Activated CD8-positive, alpha-beta T cell treated with anti-CD3 and anti-CD28 coated beads, Interleukin-2, amount 10 ng/mL, durations not matched to agents 7 days and 5 days (primary cell): Measurements from ENCODE around the gene ATP10A. TPM values are rescaled to one million over a fixed set of nuclear protein-coding genes. Genes with fewer than 3 reads are reported as not detected.
A peak's percentile ranks its signal among the peaks of the same experiment; 100 is the strongest.

Experiments used
- ATAC-seq: fragments of 150-1000 bp; cut with Tn5 transposase; one replicate; pipeline ENCODE4 v1.10.0; 2021; ENCODE audit warnings: moderate library complexity
- CTCF ChIA-PET: fragments of 350-600 bp; sonication (Branson Sonifier 250); formaldehyde crosslinking; loops from one replicate; lab custom pipeline; 2021; ENCODE audit warnings: antibody characterized with exemption; lab: Charles Lee
- POLR2A ChIA-PET: fragments of 350-600 bp; sonication (Branson Sonifier 250); formaldehyde crosslinking; loops from one replicate; lab custom pipeline; 2021; ENCODE audit warnings: antibody characterized with exemption; lab: Charles Lee
- DNase-seq: peaks from one replicate; pipeline ENCODE4 v3.0.0-alpha.2; 2020
- H3K27ac Mint-ChIP-seq: one replicate; pipeline ENCODE4 v1.8.0; 2021; ENCODE audit warnings: mild to moderate bottlenecking, mixed read lengths
- H3K27me3 Mint-ChIP-seq: one replicate; pipeline ENCODE4 v1.8.0; 2021; ENCODE audit warnings: low read depth, mixed read lengths
- H3K36me3 Mint-ChIP-seq: one replicate; pipeline ENCODE4 v1.8.0; 2021; ENCODE audit warnings: low read depth, mixed read lengths
- H3K4me1 Mint-ChIP-seq: one replicate; pipeline ENCODE4 v1.8.0; 2021; ENCODE audit warnings: low read depth, mixed read lengths
- H3K4me3 Mint-ChIP-seq: one replicate; pipeline ENCODE4 v1.8.0; 2021; ENCODE audit warnings: mild to moderate bottlenecking, mixed read lengths
- H3K9me3 Mint-ChIP-seq: one replicate; pipeline ENCODE4 v1.8.0; 2022; ENCODE audit warnings: mixed read lengths; ENCODE audit not compliant: insufficient read depth
- total RNA-seq, 2 experiments: library from RNA; stranded (reverse); gene quantifications; one replicate each; pipeline ENCODE4 v1.2.3, GENCODE V29; 2021

ATP10A gene
- total RNA-seq, 2 experiments from 2014 or later, result 53.8 to 58.9 TPM

GRCh38 chr15:25717457-25718168 is 145.5 kb downstream of the ATP10A start:
- POLR2A ChIA-PET, result no interaction called here
- Mint-ChIP-seq H3K4me3 (no peak overlapping the region), H3K27ac (no peak overlapping the region), H3K4me1 (no peaks in the 10 kb centered on the region), H3K27me3 (no peaks in the 10 kb centered on the region), H3K36me3 (peaks cover 34% of the 10 kb centered on the region), H3K9me3 (no peaks in the 10 kb centered on the region)
- CTCF ChIA-PET, result no interaction called here
- DNase-seq (no peak), ATAC-seq (no peak)

- no peaks in the 10 kb centered on the region for H3K4me1 Mint-ChIP-seq
- no peaks in the 10 kb centered on the region for H3K9me3 Mint-ChIP-seq
- DNase-seq (no peak), ATAC-seq (no peak)
- no peak overlapping the region for H3K27ac Mint-ChIP-seq
- POLR2A ChIA-PET, result no interaction called here
- peaks cover 35% of the 10 kb centered on the region for H3K36me3 Mint-ChIP-seq
- no peaks in the 10 kb centered on the region for H3K27me3 Mint-ChIP-seq
- CTCF ChIA-PET, result no interaction called here
- H3K4me3 Mint-ChIP-seq, result no peak overlapping the region
Observed at GRCh38 chr15:25717127-25717456, 146.0 kb downstream of the ATP10A start.

- no peak for ATAC-seq
- Mint-ChIP-seq H3K27ac (no peak overlapping the region), H3K4me1 (no peaks in the 10 kb centered on the region), H3K27me3 (no peaks in the 10 kb centered on the region), H3K4me3 (no peak overlapping the region), H3K36me3 (peaks cover 33% of the 10 kb centered on the region), H3K9me3 (no peaks in the 10 kb centered on the region)
- DNase-seq, result no peak
- ChIA-PET POLR2A (no interaction called here), CTCF (no interaction called here)
Observed at GRCh38 chr15:25716414-25717126, 146.6 kb downstream of the ATP10A start.

DNA sequence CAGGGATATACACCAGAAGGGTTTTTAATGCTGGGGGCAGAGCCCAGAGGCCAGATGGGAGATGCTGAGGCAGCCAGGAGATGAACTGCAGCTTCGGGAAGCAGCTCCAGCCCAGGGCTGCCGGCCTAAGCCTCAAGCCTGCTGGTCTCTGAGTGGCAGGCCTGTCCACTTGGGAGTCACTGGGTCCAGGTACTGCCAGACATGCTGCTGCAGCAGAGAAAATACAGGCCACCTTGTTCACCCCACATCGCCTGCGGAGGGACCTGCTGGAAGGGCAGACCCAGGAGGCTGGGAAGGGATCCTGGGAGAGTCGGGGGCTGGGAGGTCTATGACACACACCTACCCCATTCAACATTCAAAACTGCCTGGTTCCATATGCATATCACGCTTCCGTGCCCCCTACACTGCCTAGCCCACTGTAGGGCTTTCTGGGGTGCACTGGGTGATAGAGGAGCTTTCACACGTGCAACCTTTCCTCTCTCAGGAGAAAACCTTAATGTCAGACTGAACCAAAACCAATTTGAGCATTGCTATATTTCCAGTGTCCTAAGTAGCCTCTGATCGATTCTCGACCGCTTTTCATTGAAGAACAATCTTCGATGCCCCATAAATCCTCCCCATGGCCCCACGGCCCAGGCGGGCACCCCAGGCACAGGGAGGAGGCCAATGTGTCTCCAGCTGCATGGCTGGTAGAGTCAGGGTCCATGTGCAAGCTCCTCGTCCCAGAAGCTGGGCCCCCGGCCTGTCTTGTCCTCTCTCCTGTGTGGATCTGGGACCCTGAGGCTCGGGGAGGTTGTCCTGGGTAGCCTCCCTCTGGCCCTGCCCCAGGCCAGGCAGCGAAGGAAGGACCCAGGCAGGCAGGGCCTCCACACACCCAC is 147.4 kb downstream of the ATP10A start:
- Mint-ChIP-seq H3K27me3 (no peaks in the 10 kb centered on the region), H3K4me1 (no peaks in the 10 kb centered on the region), H3K27ac (no peak overlapping the region), H3K4me3 (no peak overlapping the region), H3K9me3 (no peaks in the 10 kb centered on the region), H3K36me3 (peaks cover 30% of the 10 kb centered on the region)
- no peak for DNase-seq
- POLR2A ChIA-PET, result no interaction called here
- CTCF ChIA-PET, result no interaction called here
- ATAC-seq, result no peak

- Mint-ChIP-seq H3K9me3 (no peaks in the 10 kb centered on the region), H3K4me3 (no peak overlapping the region), H3K27me3 (no peaks in the 10 kb centered on the region), H3K4me1 (no peaks in the 10 kb centered on the region), H3K36me3 (peaks cover 24% of the 10 kb centered on the region), H3K27ac (no peak overlapping the region)
- ChIA-PET CTCF (no interaction called here), POLR2A (no interaction called here)
- no peak for ATAC-seq
- DNase-seq, result no peak
Observed at GRCh38 chr15:25714538-25714840, 148.6 kb downstream of the ATP10A start.

DNA sequence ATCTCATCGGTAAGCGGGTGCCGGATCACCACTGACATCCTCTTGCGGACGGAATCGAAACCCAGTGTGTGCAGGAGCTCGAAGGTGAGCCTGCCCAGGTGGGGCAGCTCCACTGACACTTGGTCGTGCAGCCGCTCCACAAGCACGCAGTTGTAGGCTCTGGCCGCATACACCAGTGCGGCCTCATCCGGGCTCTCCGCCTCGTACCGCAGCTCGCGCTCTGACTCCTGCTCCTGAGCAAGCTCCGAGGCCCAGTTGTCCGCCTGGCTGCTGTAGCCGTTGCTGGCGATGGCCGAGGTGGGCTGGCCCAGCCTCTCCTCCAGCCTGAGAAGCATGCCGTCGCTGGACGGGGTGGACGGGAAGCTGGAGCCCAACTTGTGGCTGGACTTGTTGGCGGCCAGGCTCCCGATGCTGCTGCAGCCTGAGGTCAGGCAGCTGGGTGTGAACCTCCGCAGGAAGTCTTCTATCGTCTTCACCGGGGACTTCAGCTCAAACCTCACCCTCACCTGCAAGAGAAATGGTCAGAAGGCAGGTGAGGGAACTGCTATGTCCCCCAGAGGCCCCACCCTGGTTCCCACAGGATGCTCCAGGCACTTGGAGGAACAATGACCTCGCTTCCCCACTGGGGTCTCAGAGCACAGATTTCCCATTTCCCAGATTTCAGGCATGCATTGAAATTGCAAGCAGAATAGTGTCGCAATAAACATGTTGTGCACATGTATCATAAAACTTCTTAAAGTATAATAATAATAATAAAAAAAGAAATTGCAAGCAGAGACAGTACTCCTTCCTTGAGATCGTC is 149.2 kb downstream of the ATP10A start:
- Mint-ChIP-seq H3K27ac (no peak overlapping the region), H3K4me3 (no peak overlapping the region), H3K4me1 (no peaks in the 10 kb centered on the region), H3K9me3 (no peaks in the 10 kb centered on the region), H3K27me3 (no peaks in the 10 kb centered on the region), H3K36me3 (peaks cover 21% of the 10 kb centered on the region)
- POLR2A ChIA-PET, result no interaction called here
- DNase-seq (no peak), ATAC-seq (no peak)
- CTCF ChIA-PET, result no interaction called here

- CTCF ChIA-PET, result interaction anchor here (1.6 kb wide), 1 partner anchor 221 kb away, joined by 4 read pairs; no protein-coding TSS in a partner anchor
- POLR2A ChIA-PET, result no interaction called here
- no peaks in the 10 kb centered on the region for H3K27me3 Mint-ChIP-seq
- no peaks in the 10 kb centered on the region for H3K4me1 Mint-ChIP-seq
- no peaks in the 10 kb centered on the region for H3K9me3 Mint-ChIP-seq
- ATAC-seq (no peak), DNase-seq (no peak)
- no peak overlapping the region for H3K4me3 Mint-ChIP-seq
- peaks cover 21% of the 10 kb centered on the region for H3K36me3 Mint-ChIP-seq
- H3K27ac Mint-ChIP-seq, result no peak overlapping the region
Observed at GRCh38 chr15:25712961-25713355, 150.2 kb downstream of the ATP10A start.

DNA sequence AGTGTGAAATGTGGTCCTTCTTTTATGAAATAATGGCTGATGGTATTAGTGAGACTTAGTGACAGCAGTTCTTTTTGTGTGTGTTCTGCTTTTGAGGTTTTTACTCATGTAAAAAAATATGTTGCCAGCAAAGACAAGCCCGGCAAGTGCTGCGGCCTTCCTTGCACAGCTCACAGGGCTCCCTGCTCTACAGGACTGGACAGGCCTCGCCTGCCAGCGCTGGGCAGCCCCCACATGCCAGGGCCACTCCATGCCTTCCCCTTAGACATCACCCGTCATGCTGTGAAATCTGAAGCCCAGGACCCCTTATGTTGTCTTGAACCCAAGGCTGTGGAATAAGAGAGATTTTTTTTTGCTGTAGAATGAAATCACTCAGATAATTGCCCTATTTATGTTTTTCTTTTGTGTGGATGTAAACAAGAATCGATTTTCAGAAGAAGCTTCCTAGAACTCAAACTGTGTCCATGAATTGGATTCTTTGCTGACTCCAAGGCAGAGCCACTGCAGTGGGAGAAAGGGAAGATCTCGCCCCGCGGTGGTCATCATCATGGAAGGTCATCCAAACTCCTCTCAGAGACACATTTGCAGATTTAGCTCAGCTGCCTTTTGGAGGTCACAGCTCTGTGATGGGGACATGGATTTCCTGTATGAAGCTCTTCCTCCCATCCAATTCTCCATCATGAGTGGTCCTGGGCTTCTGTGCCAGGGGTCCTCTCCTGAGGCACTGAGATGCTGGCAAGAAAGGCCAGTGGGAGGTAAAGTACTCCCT is 150.8 kb downstream of the ATP10A start:
- POLR2A ChIA-PET, result no interaction called here
- CTCF ChIA-PET, result interaction anchor here (1.6 kb wide), 1 partner anchor 221 kb away, joined by 4 read pairs; no protein-coding TSS in a partner anchor
- no peak for ATAC-seq
- Mint-ChIP-seq H3K27me3 (no peaks in the 10 kb centered on the region), H3K9me3 (no peaks in the 10 kb centered on the region), H3K36me3 (peaks cover 21% of the 10 kb centered on the region), H3K4me3 (no peak overlapping the region), H3K27ac (no peak overlapping the region), H3K4me1 (no peaks in the 10 kb centered on the region)
- no peak for DNase-seq

GRCh38 chr15:25711691-25712090 is 151.4 kb downstream of the ATP10A start:
- ATAC-seq (no peak), DNase-seq (no peak)
- peaks cover 19% of the 10 kb centered on the region for H3K36me3 Mint-ChIP-seq
- no peak overlapping the region for H3K27ac Mint-ChIP-seq
- no peaks in the 10 kb centered on the region for H3K4me1 Mint-ChIP-seq
- no peak overlapping the region for H3K4me3 Mint-ChIP-seq
- ChIA-PET CTCF (interaction anchor here (1.6 kb wide), 1 partner anchor 222 kb away, joined by 4 read pairs; no protein-coding TSS in a partner anchor), POLR2A (no interaction called here)
- H3K27me3 Mint-ChIP-seq, result no peaks in the 10 kb centered on the region
- H3K9me3 Mint-ChIP-seq, result no peaks in the 10 kb centered on the region

DNA sequence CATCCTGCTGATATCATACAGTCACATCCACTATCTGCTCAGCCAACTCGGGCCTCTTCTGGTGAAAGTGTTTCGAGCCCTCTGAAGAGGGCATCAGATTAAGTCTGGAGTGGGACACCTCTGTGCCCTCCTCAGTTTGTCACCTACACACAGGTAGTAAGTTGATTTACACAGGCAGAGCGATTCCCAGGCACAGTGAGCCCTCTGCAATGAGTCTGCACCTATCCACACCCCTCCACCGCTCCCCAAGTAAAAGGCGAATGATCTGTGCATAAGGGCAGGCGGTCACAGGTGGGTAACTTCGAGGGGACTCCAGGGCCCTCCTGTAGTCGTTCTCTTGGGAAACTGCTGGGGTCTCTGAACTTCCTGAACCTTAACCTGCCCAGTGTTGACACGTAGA is 152.0 kb downstream of the ATP10A start:
- no peak overlapping the region for H3K4me3 Mint-ChIP-seq
- no peaks in the 10 kb centered on the region for H3K27me3 Mint-ChIP-seq
- POLR2A ChIA-PET, result no interaction called here
- no peak for DNase-seq
- ATAC-seq, result no peak
- no peaks in the 10 kb centered on the region for H3K4me1 Mint-ChIP-seq
- CTCF ChIA-PET, result no interaction called here
- peaks cover 21% of the 10 kb centered on the region for H3K36me3 Mint-ChIP-seq
- no peak overlapping the region for H3K27ac Mint-ChIP-seq
- H3K9me3 Mint-ChIP-seq, result no peaks in the 10 kb centered on the region

GRCh38 chr15:25710184-25710583 is 152.9 kb downstream of the ATP10A start:
- no peak overlapping the region for H3K4me3 Mint-ChIP-seq
- no peaks in the 10 kb centered on the region for H3K9me3 Mint-ChIP-seq
- peak; percentile 44 for DNase-seq
- ChIA-PET POLR2A (no interaction called here), CTCF (interaction anchor here (0.6 to 1.4 kb wide), 8 partner anchors 9 to 550 kb away, joined by 3 to 9 read pairs (median 3); no protein-coding TSS in a partner anchor)
- no peaks in the 10 kb centered on the region for H3K27me3 Mint-ChIP-seq
- H3K4me1 Mint-ChIP-seq, result no peaks in the 10 kb centered on the region
- peaks cover 18% of the 10 kb centered on the region for H3K36me3 Mint-ChIP-seq
- peak; percentile 82 for ATAC-seq
- peak overlapping the region; percentile 43 for H3K27ac Mint-ChIP-seq
